Pulmonary artery endothelial cell (primary cell): ENCODE data around the gene WWOX. TPM values are rescaled to one million over a fixed set of nuclear protein-coding genes. Genes with fewer than 3 reads are reported as not detected.

Source experiments
- DNase-seq: peaks from one replicate; pipeline ENCODE4 v3.0.0-alpha.2; 2011; ENCODE audit warnings: low read depth, low spot score
- total RNA-seq: library from RNA; depleted of rRNA; stranded (reverse); fragments of >200 nt; gene quantifications from 2 replicates; pipeline ENCODE4 v1.2.3, GENCODE V29; 2014

WWOX gene
- total RNA-seq, 1 donor from 2014 or later: 15.9 TPM

- no peak for DNase-seq
These were observed 1014.4 kb downstream of the WWOX start for GRCh38 chr16:79113826-79114225.

GRCh38 chr16:79114759-79115158, 1015.3 kb downstream of the WWOX start:
- no peak for DNase-seq

DNA sequence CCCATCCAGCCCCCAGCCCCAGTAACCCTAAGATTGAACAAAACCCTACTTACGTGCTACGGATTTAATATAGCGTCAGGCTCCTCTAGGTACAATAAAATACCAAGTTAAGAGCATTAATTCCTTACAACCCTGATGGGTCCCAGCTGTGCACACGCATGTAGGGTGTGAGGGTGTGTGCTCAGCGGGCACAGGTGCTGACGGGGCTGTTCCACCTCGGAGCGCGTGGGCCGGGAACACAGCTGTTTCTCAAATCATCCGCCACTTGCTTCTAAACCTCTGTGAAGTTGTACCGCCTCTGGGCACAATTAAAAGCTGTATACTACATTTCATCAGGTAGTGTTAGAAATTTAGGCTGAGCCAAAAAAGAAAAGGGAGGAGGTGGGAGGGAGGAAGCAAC, 1022.5 kb downstream of the WWOX start:
- no peak for DNase-seq

GRCh38 chr16:79122343-79122742, 1022.9 kb downstream of the WWOX start:
- no peak for DNase-seq

- DNase-seq: no peak
These were observed 1024.7 kb downstream of the WWOX start for GRCh38 chr16:79124016-79124756.

DNA sequence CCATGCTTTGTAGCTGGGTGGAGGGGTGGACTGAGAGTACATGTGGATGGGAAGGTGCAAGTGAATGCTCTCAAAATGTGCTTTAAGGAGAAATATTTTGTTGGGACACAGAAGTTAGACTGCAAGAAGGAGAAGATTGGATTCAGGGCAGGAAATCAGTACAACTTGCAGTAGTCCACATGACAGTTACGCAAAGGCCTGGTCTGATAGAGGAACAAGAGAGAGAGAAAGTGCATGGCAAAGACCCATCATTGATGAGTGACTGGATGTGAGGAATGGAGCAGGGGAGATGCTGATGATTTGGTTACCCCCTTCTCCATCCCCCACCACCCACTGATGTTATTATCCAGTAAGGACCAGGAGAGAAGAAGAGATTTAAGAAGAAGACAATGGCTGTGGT, 1028.3 kb downstream of the WWOX start:
- no peak for DNase-seq

- DNase-seq: no peak
These were observed 1029.3 kb downstream of the WWOX start for GRCh38 chr16:79128706-79129105.

DNA sequence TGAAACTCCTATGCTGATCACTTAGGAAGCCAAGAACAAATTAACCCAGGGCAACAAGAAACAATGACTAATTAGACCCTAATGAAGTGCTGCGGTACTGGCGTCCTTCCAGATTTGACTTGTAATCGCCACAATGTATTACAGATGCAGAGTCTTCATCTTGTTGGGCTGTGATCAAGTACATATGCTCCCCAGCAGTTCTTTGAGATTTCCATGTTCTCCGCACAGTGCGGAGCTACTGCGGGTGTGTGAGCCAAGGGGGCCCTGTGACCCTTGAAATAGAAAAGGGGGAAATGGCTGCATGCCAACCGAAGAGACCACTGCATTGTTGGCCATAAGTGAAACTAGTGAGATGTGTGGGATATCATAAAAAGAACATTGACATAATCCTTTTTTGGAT, 1031.2 kb downstream of the WWOX start:
- DNase-seq: no peak

DNA sequence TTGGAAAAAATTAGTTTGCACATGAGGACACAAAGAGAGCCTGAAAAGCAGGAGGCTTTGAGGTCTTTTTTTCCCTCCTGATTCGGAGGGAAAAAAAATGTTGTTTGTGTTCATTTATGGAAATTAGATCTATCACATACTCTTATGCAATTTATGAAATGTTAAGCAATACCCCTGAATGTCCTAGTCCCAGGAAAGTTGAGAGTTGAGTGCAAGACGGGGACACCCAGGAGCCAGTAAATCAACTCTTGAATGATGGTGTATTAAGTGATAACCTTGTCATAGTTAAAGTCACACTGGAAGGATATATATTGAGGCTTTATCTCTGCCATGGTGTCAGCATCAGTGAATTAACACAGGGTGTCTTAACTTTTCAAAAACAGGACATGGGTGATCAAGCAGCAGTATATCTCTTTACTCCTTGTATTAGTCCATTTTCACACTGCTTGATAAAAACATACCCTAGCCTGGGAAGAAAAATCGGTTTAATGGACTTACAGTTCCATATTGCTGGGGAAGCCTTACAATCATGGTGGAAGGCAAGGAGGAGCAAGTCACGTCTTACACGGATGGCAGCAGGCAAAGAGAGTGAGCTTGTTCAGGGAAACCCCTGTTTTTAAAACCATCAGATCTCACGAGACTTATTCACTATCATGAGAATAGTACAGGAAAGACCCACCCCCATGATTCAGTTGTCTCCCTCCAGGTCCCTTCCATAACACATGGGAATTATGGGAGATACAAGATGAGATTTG, 1032.0 kb downstream of the WWOX start:
- no peak for DNase-seq

DNA sequence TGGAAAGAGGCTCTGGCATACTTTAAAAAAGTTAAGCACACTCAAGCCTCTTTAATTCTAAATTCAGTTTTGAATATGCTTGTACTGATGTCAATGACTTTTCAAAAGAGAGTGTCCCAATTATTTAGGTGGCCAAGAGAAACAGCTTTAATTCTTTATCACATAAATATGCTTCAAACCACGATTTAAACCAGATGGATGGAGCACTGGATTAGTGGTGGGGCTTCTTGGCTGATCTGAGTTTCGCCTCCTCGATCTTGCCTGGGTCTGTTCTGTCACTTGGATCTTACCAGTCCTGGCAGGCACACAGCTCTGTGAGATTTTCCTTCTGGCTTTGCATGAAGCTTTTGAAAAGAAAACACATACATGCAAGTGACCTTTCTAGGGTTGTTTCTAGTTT, 1033.2 kb downstream of the WWOX start:
- DNase-seq: no peak

- DNase-seq: no peak
These were observed 1034.8 kb downstream of the WWOX start for GRCh38 chr16:79134300-79134699.

DNA sequence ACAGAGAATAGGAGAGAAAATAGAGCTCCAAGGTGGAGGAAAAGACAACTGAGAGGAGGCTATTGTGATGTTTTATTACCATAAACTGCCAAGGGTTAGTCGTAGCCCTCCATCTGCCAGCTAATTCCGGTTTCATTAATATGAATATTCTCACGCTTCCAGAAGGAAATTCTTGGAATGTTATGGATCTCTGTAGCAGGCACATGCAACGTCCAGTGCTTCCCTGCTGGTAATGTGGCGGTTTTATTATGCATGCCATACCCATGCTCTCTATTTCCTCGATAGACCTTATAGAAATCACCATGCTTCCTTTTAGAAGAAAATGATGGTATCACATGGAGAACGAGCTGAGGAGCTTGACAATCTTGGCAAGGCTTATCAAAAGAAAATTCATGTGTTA, 1037.5 kb downstream of the WWOX start:
- DNase-seq: no peak

DNA sequence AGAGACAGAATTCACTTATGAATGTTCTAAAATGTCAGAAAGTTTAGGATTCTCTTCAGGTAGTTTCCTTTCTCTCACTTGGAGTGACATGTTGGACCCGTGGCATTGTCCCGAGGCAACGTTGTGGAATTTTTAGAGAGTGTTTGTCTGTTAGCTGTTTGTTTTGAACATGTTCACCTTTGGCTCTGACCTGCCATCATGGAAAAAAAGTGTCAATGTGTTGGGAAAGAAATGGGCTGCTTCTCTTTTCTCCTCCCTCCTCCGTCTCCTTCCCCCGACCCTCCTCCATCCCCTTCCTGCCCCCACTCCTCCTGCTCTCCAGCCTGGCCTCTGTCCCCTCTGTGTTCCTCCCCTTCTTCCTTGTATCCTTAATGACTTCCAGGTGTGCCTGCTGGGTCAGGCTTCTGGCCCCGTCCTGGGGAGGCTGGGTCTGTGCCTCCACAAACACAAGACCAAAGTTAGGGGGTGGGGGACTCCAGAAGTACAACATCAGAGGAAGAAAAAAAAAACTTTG, 1038.0 kb downstream of the WWOX start:
- DNase-seq: no peak

DNA sequence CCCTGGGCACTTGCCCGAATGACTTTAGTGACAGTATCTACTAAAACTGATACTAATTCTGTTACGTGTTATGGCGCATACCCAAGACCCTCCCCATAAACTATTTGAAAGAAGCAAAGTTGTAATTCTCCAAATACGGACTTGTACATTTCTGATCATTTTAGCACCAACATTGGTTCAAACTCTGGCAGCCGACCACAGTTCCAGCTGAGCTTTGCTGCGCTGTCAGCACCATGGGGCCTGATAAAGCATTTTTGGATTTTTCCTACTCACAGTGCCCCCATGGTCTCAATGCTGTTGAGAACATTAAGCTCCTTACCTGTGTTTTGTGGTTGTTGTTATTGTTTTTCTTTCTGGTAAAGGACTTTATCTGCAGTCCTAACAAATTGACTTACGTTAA, 1040.3 kb downstream of the WWOX start:
- DNase-seq: no peak

DNA sequence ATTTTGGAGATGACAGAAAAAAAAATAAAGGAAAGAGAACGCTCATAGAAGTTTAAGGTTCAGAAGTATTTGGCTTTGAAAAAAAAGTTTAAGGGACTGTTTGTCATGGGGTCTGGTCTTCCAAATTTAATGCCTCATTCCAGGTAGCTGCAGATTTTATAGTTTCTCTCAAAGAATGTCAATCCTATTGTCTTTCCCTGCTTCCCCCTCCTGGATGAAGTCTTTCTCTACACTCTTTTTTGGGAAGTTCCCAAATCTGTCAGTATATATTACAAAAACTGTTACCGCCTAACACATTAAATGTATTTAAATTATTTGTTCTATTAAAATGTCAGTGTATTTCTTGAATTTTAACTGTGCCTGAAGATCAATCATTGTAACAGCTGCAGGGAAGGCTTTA, 1043.6 kb downstream of the WWOX start:
- DNase-seq: no peak

- DNase-seq: no peak
These were observed 1050.7 kb downstream of the WWOX start for GRCh38 chr16:79150151-79150550.

DNA sequence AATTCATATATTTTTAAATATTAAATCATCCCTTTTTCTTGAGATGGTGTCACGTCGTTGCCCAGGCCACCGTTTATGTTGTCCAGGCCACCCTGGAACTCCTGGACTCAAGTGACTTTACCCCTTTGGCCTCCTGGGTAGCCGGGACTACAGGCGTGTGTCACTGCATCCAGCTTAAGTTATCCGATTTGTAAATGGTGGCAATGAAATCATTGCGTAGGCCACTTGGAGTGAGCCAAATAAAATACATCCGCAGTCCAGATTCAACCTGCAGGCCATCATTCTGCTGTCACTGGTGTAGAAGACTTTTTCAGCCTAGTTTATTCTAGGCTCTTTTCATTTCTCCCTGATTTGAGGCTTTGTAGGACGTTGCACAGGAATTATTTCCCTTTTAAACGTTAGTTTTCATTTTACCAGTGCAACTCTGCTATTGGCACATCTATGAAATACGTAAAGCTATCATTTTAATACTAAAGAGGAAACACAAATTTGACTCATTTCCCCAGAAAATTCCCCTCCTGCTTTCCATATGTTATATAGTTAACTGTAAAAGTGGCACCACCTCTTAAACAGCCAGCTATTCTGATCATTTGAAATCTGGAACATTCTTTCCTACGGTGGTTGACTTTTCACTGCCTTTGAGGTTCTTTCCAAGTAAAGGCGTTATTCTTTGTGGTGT, 1051.3 kb downstream of the WWOX start:
- no peak for DNase-seq

GRCh38 chr16:79154086-79154485, 1054.6 kb downstream of the WWOX start:
- no peak for DNase-seq

GRCh38 chr16:79155471-79155870, 1056.0 kb downstream of the WWOX start:
- DNase-seq: no peak

GRCh38 chr16:79155904-79156303, 1056.5 kb downstream of the WWOX start:
- DNase-seq: no peak

DNA sequence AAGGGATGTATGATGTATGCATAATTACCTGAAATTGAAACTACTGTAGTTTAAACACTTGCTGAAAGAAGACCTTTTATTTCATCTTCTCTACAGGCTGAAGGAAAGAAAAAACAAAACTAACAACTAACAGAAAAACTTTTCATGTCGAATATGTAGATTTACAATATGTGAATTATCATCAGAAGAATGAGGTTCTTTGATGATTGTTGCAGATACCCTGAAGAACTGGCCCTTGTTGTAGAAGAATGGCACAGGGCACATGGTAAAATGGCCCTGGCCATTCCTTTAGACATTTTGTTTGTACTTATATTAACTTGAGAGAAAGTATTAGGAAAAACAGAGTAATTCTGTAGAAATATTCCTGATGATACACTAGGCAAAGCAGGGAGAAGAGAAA, 1057.3 kb downstream of the WWOX start:
- no peak for DNase-seq

- DNase-seq: no peak
These were observed 1058.9 kb downstream of the WWOX start for GRCh38 chr16:79158337-79158736.
